ENCODE data around the gene OR7C2. TPM values are rescaled to one million over a fixed set of nuclear protein-coding genes. Genes with fewer than 3 reads are reported as not detected.

The OR7C2 gene
- total and polyA plus RNA-seq, 2 experiments from 2014 or later: not detected

DNA sequence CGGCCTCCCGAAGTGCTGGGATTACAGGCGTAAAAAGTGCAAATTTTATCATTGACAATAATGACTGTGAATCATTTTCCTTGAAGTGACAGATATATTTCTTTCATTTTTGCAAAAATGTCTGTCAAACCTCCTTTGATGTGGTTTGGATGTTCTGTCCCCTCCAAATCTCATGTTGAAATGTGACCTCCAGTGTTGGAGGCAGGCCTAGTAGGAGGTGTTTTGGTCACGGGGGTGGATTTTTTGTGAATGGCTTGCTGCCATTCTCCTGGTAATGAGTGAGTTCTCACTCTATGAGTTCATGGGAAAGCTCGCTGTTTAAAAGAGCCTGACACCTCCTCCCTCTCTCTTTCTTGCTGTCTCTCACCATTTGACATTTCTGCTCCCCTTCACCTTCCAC, 43.8 kb downstream of the OR7C2 start:
- Mint-ChIP-seq H3K27me3 (ENCODE audit: insufficient read depth, low read depth, poor library complexity) (peaks cover 5% of the 10 kb centered on the region), H3K4me3 (no peak overlapping the region), H3K4me1 (peaks cover 2% of the 10 kb centered on the region; the same call in 1 of the 3 replicates), H3K9me3 (peaks cover 6% of the 10 kb centered on the region), H3K36me3 (ENCODE audit: low read depth) (no peaks in the 10 kb centered on the region), H3K27ac (no peak overlapping the region)
- no peaks in the 10 kb centered on the region for H3F3A ChIP-seq (replicated peaks; ENCODE audit: low read depth)
- no peaks in the 10 kb centered on the region for H3K36me3 ChIP-seq (ENCODE audit: insufficient read depth)
- DNase-seq (ENCODE audit: low spot score): no peak
- no peaks in the 10 kb centered on the region for H3K79me2 ChIP-seq (replicated peaks; ENCODE audit: insufficient read depth)
- no peaks in the 10 kb centered on the region for H3K9me2 ChIP-seq (ENCODE audit: insufficient read depth)
- H2AFZ ChIP-seq: no peak overlapping the region
- no peak for ATAC-seq
- H3K27ac ChIP-seq (ENCODE audit: low read depth): no peak overlapping the region
- H3K4me2 ChIP-seq: no peak overlapping the region
- no peak overlapping the region for H3K4me3 ChIP-seq
- no peaks in the 10 kb centered on the region for H4K20me1 ChIP-seq (replicated peaks; ENCODE audit: insufficient read depth)
- H3K4me1 ChIP-seq (ENCODE audit: insufficient read depth): no peaks in the 10 kb centered on the region
- H3K27me3 ChIP-seq (ENCODE audit: insufficient read depth): no peaks in the 10 kb centered on the region
- TF ChIP-seq, protein P1, sequence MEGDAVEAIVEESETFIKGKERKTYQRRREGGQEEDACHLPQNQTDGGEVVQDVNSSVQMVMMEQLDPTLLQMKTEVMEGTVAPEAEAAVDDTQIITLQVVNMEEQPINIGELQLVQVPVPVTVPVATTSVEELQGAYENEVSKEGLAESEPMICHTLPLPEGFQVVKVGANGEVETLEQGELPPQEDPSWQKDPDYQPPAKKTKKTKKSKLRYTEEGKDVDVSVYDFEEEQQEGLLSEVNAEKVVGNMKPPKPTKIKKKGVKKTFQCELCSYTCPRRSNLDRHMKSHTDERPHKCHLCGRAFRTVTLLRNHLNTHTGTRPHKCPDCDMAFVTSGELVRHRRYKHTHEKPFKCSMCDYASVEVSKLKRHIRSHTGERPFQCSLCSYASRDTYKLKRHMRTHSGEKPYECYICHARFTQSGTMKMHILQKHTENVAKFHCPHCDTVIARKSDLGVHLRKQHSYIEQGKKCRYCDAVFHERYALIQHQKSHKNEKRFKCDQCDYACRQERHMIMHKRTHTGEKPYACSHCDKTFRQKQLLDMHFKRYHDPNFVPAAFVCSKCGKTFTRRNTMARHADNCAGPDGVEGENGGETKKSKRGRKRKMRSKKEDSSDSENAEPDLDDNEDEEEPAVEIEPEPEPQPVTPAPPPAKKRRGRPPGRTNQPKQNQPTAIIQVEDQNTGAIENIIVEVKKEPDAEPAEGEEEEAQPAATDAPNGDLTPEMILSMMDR (conservative IDR thresholded peaks at IDR 0.05; ENCODE audit: low read depth in 2 of 2): no peak
- TF ChIP-seq STAT1 (IDR thresholded peaks at IDR 0.05; ENCODE audit: unreplicated experiment) (no peak), EZH2phosphoT487 (IDR thresholded peaks at IDR 0.05; ENCODE audit: unreplicated experiment) (no peak)

Other genes with a start within 250 kb of the OR7C2 start
- 2.4 and 2.9 TPM in 2 replicates for gene ADGRE2, start 162.9 kb upstream of the OR7C2 start, total RNA-seq (2014; rRNA removed; shearing (Covaris generic))
- gene ADGRE2, start 162.9 kb upstream of the OR7C2 start, polyA plus RNA-seq (2016; fragmentation: Nextera tagmentation; extraction: Ambion mirVana): 2.3 and 2.4 TPM in 2 replicates
- gene OR7A5, start 106.3 kb upstream of the OR7C2 start, total RNA-seq (2014; rRNA removed; shearing (Covaris generic)): not detected in 2 replicates
- gene OR7A5, start 106.3 kb upstream of the OR7C2 start, polyA plus RNA-seq (2016; fragmentation: Nextera tagmentation; extraction: Ambion mirVana): not detected in 2 replicates
- gene OR7C1, start 106.3 kb upstream of the OR7C2 start, total RNA-seq (2014; rRNA removed; shearing (Covaris generic)): not detected in 2 replicates
- 0.03 TPM in 2 replicates for gene OR7C1, start 106.3 kb upstream of the OR7C2 start, polyA plus RNA-seq (2016; fragmentation: Nextera tagmentation; extraction: Ambion mirVana)
- not detected in 2 replicates for gene OR7A10, start 92.6 kb upstream of the OR7C2 start, total RNA-seq (2014; rRNA removed; shearing (Covaris generic))
- gene OR7A10, start 92.6 kb upstream of the OR7C2 start, polyA plus RNA-seq (2016; fragmentation: Nextera tagmentation; extraction: Ambion mirVana): not detected in 2 replicates
- not detected in 2 replicates for gene OR7A17, start 55.4 kb upstream of the OR7C2 start, total RNA-seq (2014; rRNA removed; shearing (Covaris generic))
- not detected in 2 replicates for gene OR7A17, start 55.4 kb upstream of the OR7C2 start, polyA plus RNA-seq (2016; fragmentation: Nextera tagmentation; extraction: Ambion mirVana)
- gene SLC1A6, start 38.4 kb downstream of the OR7C2 start, total RNA-seq (2014; rRNA removed; shearing (Covaris generic)): 18.5 and 37.3 TPM in 2 replicates
- 10.1 and 12.6 TPM in 2 replicates for gene SLC1A6, start 38.4 kb downstream of the OR7C2 start, polyA plus RNA-seq (2016; fragmentation: Nextera tagmentation; extraction: Ambion mirVana)
- gene CASP14, start 108.0 kb downstream of the OR7C2 start, total RNA-seq (2014; rRNA removed; shearing (Covaris generic)): not detected in 2 replicates
- gene CASP14, start 108.0 kb downstream of the OR7C2 start, polyA plus RNA-seq (2016; fragmentation: Nextera tagmentation; extraction: Ambion mirVana): not detected in 2 replicates
- gene OR1I1, start 140.7 kb downstream of the OR7C2 start, total RNA-seq (2014; rRNA removed; shearing (Covaris generic)): not detected in 2 replicates
- gene OR1I1, start 140.7 kb downstream of the OR7C2 start, polyA plus RNA-seq (2016; fragmentation: Nextera tagmentation; extraction: Ambion mirVana): not detected in 2 replicates
- gene SYDE1, start 165.9 kb downstream of the OR7C2 start, total RNA-seq (2014; rRNA removed; shearing (Covaris generic)): 14.3 and 21.4 TPM in 2 replicates
- gene SYDE1, start 165.9 kb downstream of the OR7C2 start, polyA plus RNA-seq (2016; fragmentation: Nextera tagmentation; extraction: Ambion mirVana): 3.4 and 4.1 TPM in 2 replicates

Measured in GM23338 (cell line).